GM12865 (cell line): Measurements from ENCODE around the gene COMT.

Experiments
- DNase-seq: peaks from one replicate; pipeline ENCODE4 v3.0.0; 2010; ENCODE audit warnings: low read depth
- H3K4me3 ChIP-seq: 2 replicates; pipeline ENCODE4 v1.5.1; 2011; ENCODE audit warnings: mild to moderate bottlenecking, low read depth, low read length, control low read depth
- TF ChIP-seq, protein P1 (sequence below): IDR thresholded peaks from 2 replicates; pipeline ENCODE4 v1.5.1; 2011; ENCODE audit warnings: low read length, control low read depth, low read depth, inconsistent platforms; ENCODE audit not compliant: insufficient read depth; ENCODE audit errors: missing control alignments

COMT gene

GRCh38 chr22:19941365-19942082 lies at the start of gene COMT, which contains the start of gene TXNRD2:
TSS of gene COMT (plus strand) at chr22:19941772. CDS start at chr22:19962527, 20,755 bp downstream.
TSS of gene TXNRD2 (minus strand) at chr22:19941818. CDS start at chr22:19941803, 15 bp downstream.
- peak; percentile 86 for DNase-seq
- H3K4me3 ChIP-seq: peak within 1 kb of the TSS; percentile 70

DNA sequence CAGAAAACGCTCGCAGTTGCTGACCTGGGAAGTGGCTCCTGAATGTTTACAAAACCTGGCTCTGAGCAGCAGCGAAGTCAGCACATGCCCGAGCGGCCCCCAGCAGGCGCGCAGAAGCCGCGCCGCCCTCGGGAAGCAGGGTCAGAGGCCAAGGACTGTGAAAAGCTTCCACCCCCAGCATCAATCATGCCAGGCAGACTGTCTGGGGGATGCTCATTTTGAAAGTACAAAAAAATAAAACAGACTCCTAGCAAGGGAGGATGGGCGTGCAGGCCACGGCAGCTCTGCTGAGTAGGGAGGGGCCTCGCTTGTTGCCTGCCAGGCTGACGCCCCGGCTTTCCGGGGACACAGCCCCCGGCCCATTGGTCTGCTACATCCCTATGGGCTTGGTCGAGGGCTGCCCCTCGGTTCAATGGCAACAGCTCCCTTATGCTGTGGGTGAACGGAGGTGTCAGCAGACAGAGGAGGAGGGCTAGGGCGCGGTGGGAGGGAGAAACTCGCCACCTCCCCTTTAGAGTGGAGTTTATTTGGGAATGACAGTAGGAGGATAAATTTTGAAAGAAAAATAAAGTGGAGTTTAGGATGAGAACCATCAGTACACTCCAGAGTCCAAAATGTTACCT lies 49.2 kb upstream of the COMT start:
- no peak for DNase-seq
- TF ChIP-seq, protein P1, sequence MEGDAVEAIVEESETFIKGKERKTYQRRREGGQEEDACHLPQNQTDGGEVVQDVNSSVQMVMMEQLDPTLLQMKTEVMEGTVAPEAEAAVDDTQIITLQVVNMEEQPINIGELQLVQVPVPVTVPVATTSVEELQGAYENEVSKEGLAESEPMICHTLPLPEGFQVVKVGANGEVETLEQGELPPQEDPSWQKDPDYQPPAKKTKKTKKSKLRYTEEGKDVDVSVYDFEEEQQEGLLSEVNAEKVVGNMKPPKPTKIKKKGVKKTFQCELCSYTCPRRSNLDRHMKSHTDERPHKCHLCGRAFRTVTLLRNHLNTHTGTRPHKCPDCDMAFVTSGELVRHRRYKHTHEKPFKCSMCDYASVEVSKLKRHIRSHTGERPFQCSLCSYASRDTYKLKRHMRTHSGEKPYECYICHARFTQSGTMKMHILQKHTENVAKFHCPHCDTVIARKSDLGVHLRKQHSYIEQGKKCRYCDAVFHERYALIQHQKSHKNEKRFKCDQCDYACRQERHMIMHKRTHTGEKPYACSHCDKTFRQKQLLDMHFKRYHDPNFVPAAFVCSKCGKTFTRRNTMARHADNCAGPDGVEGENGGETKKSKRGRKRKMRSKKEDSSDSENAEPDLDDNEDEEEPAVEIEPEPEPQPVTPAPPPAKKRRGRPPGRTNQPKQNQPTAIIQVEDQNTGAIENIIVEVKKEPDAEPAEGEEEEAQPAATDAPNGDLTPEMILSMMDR: no peak

More at GRCh38 chr22:19941365-19942082, at the start of gene COMT, which contains the start of gene TXNRD2:
- TF ChIP-seq, protein P1: no peak

GRCh38 chr22:19892925-19893324 lies 48.6 kb upstream of the COMT start:
- H3K4me3 ChIP-seq: no peak overlapping the region
- TF ChIP-seq, protein P1: no peak
- no peak for DNase-seq

More for the DNA sequence above, 49.2 kb upstream of the COMT start:
- H3K4me3 ChIP-seq: no peak overlapping the region

GRCh38 chr22:19893363-19893762 lies 48.2 kb upstream of the COMT start:
- DNase-seq: no peak
- TF ChIP-seq, protein P1: no peak
- H3K4me3 ChIP-seq: no peak overlapping the region

DNA sequence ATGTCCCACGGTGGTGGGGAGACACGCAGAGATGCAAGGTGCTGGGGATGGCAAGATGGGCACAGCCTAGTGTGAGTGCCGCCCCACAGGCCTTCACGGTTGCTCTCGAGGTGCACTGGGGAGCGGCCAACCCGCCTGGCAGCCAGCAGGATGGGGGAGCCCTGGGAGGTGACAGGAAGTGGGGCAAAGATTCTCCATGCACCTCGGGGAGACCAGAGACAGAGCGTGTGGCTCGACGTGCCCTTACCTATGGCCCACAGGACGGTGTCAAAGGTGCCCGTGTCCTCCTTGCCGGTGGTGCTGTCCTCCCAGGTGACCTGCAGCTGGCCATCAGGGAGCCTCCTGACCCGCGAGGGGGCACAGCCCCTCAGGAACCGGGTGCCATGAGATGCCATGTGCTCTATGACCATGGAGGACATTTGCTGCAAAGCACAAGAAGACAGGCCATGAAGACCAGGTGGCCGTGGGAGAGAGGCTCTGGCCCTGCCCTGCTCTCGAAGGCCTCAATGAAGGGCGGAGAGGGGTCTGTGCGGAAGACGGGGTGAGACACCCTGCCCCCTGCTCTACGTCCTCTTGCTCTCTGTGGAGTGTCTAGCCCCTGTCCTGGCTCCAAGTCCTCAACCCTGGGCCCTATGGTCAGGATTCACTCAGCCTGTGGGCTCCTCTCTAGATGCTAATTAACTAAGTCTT lies 46.3 kb upstream of the COMT start:
- TF ChIP-seq, protein P1: no peak
- DNase-seq: no peak
- H3K4me3 ChIP-seq: no peak overlapping the region

DNA sequence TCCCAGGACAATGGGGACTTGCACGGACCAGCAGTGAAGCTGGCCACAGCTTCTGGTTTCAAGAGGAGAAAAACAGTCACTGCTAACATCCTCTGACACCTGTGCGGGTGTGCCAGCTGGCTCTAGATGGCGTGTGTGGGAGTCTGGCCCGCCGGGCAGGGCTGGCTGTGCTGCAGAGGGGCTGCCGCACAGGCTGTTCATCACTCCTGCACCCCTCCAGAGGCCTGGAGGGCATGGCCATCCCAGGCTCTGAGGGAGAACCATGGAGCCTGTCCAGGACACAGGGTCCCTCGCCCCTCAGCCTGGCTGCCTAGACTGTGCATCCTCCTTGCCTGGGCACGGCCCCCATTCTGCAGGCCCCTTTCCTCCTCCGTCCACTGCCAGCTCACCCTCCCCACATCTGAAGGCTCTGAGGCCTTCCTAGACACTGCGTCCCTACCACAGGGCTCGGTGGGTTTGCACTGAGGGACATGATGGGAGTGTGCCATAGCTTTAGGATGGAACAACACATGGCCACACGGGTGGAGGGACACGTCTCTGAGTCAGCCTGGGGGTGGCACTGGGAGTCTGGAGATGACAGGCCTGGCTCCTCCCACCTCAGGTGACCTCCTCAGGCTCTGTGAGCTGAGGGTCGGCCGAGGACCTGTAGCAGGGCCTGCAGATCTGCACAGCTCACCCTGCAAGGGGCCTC lies 44.8 kb upstream of the COMT start:
- DNase-seq: no peak
- TF ChIP-seq, protein P1: no peak
- H3K4me3 ChIP-seq: no peak overlapping the region
